ENCODE results near the gene BCAS4. TPM values are rescaled to one million over a fixed set of nuclear protein-coding genes. Genes with fewer than 3 reads are reported as not detected.
A peak's percentile ranks its signal among the peaks of the same experiment; 100 is the strongest.

BCAS4 gene
- total RNA-seq, 2 donors from 2014 or later: 9.5 to 25.2 TPM

- no peak overlapping the region for H3K4me3 ChIP-seq (ENCODE audit: low read length)
- H3K27me3 ChIP-seq (ENCODE audit: control insufficient read depth, insufficient read depth, low read length, poor library complexity, severe bottlenecking): no peaks in the 10 kb centered on the region
- no peaks in the 10 kb centered on the region for H3K36me3 ChIP-seq (ENCODE audit: control insufficient read depth, insufficient read depth, low read length)
- H3K4me1 ChIP-seq (ENCODE audit: control insufficient read depth, insufficient read depth, low read length): peaks cover 5% of the 10 kb centered on the region
- H3K9me3 ChIP-seq (ENCODE audit: control insufficient read depth, low read length): no peaks in the 10 kb centered on the region
- peak; percentile 84 for DNase-seq
- no peak overlapping the region for H3K27ac ChIP-seq (ENCODE audit: low read depth, low read length)
- TF ChIP-seq CTCF (conservative IDR thresholded peaks at IDR 0.05): peak; percentile 14
- no peaks in the 10 kb centered on the region for H3K9me3 Mint-ChIP-seq
- H3K27ac Mint-ChIP-seq: no peak overlapping the region
- no peaks in the 10 kb centered on the region for H3K36me3 Mint-ChIP-seq (ENCODE audit: low read depth)
- no peaks in the 10 kb centered on the region for H3K27me3 Mint-ChIP-seq (ENCODE audit: insufficient read depth)
- no peak overlapping the region for H3K9ac ChIP-seq (ENCODE audit: extremely low read depth, low read length, poor library complexity, severe bottlenecking)
- no peak overlapping the region for H3K4me3 Mint-ChIP-seq
- 61 to 100% methylated on average over 1 to 12 of the region's 13 CpGs for WGBS, 2 experiments (ENCODE audit: insufficient coverage in 1 of 2, insufficient read length in 1 of 2)
- H3K4me1 Mint-ChIP-seq: peaks cover 24% of the 10 kb centered on the region
Observed at GRCh38 chr20:50850721-50851286, 55.9 kb downstream of the BCAS4 start.

DNA sequence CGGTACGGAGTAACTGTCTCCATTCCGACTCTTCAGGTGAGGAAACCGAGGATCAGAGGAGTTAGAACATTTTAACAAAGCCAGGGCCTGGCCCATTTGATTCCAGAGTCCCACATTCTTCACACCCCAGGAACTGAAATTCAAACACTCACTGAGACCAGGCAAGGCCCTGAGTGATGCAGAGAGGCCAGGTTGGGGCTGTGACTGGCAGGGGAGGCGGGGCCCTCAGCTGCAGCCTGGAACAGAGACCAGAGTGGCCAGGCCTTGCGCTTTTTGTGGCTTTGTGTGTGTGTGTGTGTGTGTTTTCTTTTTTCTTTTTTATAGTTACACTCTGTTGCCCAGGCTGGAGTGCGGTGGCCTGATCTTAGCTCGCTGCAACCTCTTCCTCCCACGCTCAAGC is 57.2 kb downstream of the BCAS4 start:
- Histone ChIP-seq H3K4me3 (ENCODE audit: low read length) (no peak overlapping the region), H3K27ac (ENCODE audit: low read depth, low read length) (no peak overlapping the region), H3K36me3 (ENCODE audit: control insufficient read depth, insufficient read depth, low read length) (no peaks in the 10 kb centered on the region), H3K9me3 (ENCODE audit: control insufficient read depth, low read length) (no peaks in the 10 kb centered on the region), H3K9ac (ENCODE audit: extremely low read depth, low read length, poor library complexity, severe bottlenecking) (no peak overlapping the region), H3K27me3 (ENCODE audit: control insufficient read depth, insufficient read depth, low read length, poor library complexity, severe bottlenecking) (no peaks in the 10 kb centered on the region), H3K4me1 (ENCODE audit: control insufficient read depth, insufficient read depth, low read length) (peaks cover 13% of the 10 kb centered on the region)
- 92 to 97% methylated on average over 5 to 8 of the region's 9 CpGs for WGBS, 2 experiments (ENCODE audit: insufficient coverage in 1 of 2, insufficient read length in 1 of 2)
- no peak overlapping the region for H3K4me3 Mint-ChIP-seq
- H3K4me1 Mint-ChIP-seq: peaks cover 31% of the 10 kb centered on the region
- H3K9me3 Mint-ChIP-seq: no peaks in the 10 kb centered on the region
- peak overlapping the region; percentile 19 for H3K27ac Mint-ChIP-seq
- DNase-seq: peak; percentile 71
- no peak for TF ChIP-seq CTCF (conservative IDR thresholded peaks at IDR 0.05)
- no peaks in the 10 kb centered on the region for H3K36me3 Mint-ChIP-seq (ENCODE audit: low read depth)
- H3K27me3 Mint-ChIP-seq (ENCODE audit: insufficient read depth): no peaks in the 10 kb centered on the region

- peaks cover 13% of the 10 kb centered on the region for H3K4me1 ChIP-seq (ENCODE audit: control insufficient read depth, insufficient read depth, low read length)
- Mint-ChIP-seq H3K9me3 (no peaks in the 10 kb centered on the region), H3K4me3 (no peak overlapping the region), H3K4me1 (peaks cover 18% of the 10 kb centered on the region), H3K36me3 (ENCODE audit: low read depth) (no peaks in the 10 kb centered on the region), H3K27me3 (ENCODE audit: insufficient read depth) (no peaks in the 10 kb centered on the region), H3K27ac (peak overlapping the region; percentile 84)
- no peak overlapping the region for H3K27ac ChIP-seq (ENCODE audit: low read depth, low read length)
- WGBS, 2 experiments (ENCODE audit: insufficient coverage in 1 of 2, insufficient read length in 1 of 2): 93% methylated on average over 15 to 18 of the region's 18 CpGs
- no peak for DNase-seq
- no peaks in the 10 kb centered on the region for H3K27me3 ChIP-seq (ENCODE audit: control insufficient read depth, insufficient read depth, low read length, poor library complexity, severe bottlenecking)
- H3K9ac ChIP-seq (ENCODE audit: extremely low read depth, low read length, poor library complexity, severe bottlenecking): no peak overlapping the region
- no peak overlapping the region for H3K4me3 ChIP-seq (ENCODE audit: low read length)
- H3K36me3 ChIP-seq (ENCODE audit: control insufficient read depth, insufficient read depth, low read length): no peaks in the 10 kb centered on the region
- no peaks in the 10 kb centered on the region for H3K9me3 ChIP-seq (ENCODE audit: control insufficient read depth, low read length)
- TF ChIP-seq CTCF (conservative IDR thresholded peaks at IDR 0.05): no peak
Observed at GRCh38 chr20:50854506-50855249, 59.8 kb downstream of the BCAS4 start.

All from endodermal cell (in vitro differentiated cells).